Sigmoid colon (tissue), 4 donors: ENCODE results near the gene FYN.

Experiments
- EP300 ChIP-seq, 4 donors: sonication (generic); formaldehyde crosslinking; IDR thresholded peaks; one replicate each; pipeline ENCODE4 v1.6.1; 2017; ENCODE audit warnings: antibody characterized with exemption in 4 of 4
- POLR2A ChIP-seq, 2 donors: fragments of 450-650 bp; IDR thresholded peaks; one replicate each; pipeline ENCODE4 v1.6.1; 2016; ENCODE audit warnings: antibody characterized with exemption in 2 of 2, mild to moderate bottlenecking in 2 of 2, moderate library complexity in 2 of 2
- POLR2AphosphoS5 ChIP-seq, 4 donors: sonication (generic); formaldehyde crosslinking; IDR thresholded peaks; one replicate each; pipeline ENCODE4 v1.6.1; 2017; ENCODE audit warnings: antibody characterized with exemption in 4 of 4
- TF ChIP-seq, protein P1 (sequence below), 4 experiments: fragments of 450-650 bp in 3 of 4; fragments of 200-600 bp in 1 of 4; IDR thresholded peaks; one replicate each; pipeline ENCODE4 v1.5.1; 2016 to 2019; ENCODE audit warnings: antibody characterized with exemption in 4 of 4, mild to moderate bottlenecking in 3 of 4, moderate library complexity in 2 of 4

DNA sequence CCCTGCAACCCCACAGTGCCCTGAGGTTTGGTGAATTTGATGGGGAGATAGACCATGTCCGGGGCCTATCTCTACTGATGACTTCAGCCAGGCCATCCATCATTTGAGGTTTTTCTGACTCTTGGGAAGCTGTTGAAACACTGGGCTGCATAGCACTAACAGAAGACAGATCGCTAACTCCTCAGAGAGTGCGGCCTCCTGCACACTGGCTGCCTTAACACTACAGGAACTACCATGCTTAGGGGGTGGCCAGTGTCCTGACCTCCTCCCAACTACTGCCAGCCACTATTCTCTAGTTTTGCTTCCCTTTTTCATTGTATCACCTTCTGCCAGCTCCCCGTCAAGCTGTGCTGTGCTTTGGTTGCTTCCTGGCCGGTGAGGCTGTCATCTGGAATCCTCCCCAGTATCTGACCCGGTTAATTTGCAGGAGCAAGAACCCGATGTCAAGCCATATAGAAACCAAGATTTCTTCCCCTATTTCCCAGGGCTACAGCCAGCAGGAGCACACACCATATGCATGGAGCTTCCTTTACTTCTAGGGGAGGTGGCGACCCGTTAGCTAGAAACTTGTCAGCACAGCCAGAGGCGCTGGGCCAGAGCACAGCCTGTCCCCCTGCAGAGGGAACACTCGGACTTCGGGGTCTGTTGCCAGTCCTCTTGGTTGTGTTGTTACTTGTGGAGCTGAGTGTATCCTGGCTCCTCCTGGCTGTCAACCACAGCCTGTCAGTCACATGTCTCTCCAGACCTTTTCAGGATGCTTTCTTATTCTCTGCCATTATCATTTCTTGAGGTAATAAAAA lies 210.3 kb downstream of the FYN start:
- TF ChIP-seq, protein P1, sequence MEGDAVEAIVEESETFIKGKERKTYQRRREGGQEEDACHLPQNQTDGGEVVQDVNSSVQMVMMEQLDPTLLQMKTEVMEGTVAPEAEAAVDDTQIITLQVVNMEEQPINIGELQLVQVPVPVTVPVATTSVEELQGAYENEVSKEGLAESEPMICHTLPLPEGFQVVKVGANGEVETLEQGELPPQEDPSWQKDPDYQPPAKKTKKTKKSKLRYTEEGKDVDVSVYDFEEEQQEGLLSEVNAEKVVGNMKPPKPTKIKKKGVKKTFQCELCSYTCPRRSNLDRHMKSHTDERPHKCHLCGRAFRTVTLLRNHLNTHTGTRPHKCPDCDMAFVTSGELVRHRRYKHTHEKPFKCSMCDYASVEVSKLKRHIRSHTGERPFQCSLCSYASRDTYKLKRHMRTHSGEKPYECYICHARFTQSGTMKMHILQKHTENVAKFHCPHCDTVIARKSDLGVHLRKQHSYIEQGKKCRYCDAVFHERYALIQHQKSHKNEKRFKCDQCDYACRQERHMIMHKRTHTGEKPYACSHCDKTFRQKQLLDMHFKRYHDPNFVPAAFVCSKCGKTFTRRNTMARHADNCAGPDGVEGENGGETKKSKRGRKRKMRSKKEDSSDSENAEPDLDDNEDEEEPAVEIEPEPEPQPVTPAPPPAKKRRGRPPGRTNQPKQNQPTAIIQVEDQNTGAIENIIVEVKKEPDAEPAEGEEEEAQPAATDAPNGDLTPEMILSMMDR (IDR thresholded peaks at IDR 0.05): no peak
- no peak for TF ChIP-seq POLR2A (IDR thresholded peaks at IDR 0.05)
- peak in 1 of 4 donors; percentile 58 for TF ChIP-seq EP300 (IDR thresholded peaks at IDR 0.05)
- TF ChIP-seq POLR2AphosphoS5 (IDR thresholded peaks at IDR 0.05): peak in 3 of 4 donors; percentile 36 to 75 (median 68)
